ENCODE results near the gene PTH2.
"Not testable (repeated sequence)": the region's sequence is repeated elsewhere in the genome, so short reads cannot be mapped to it uniquely, and the experiment has no call there.

PTH2 gene

DNA sequence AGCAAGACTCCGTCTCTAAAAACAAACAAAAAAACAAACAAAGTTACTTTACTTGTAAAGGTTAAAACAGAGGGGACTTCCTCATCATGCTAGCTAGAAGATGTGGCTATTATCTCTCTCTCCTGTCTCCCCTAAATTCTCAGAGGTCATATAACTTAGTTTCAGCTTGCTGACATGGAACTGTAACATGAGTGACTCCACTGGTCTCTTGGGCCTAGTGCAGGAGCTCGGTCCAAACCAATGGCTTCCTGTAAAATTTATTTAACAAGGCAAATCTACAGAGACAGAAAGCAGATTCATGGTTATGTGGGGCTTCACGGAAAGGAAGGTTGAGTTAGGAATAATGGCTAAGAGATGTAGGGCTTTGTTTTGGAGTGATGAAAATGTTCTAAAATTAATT is 44.7 kb downstream of the PTH2 start:
- Histone ChIP-seq H3K4me3 (ENCODE audit: low read length in 2 of 2) (no peak overlapping the region), H3K27me3 (ENCODE audit: control insufficient read depth in 1 of 2, insufficient read depth in 2 of 2, low read length in 2 of 2) (no peaks in the 10 kb centered on the region), H3K4me1 (ENCODE audit: control insufficient read depth, insufficient read depth, low read length) (no peaks in the 10 kb centered on the region), H3K36me3 (ENCODE audit: control insufficient read depth in 2 of 2, insufficient read depth in 2 of 2, low read length in 2 of 2) (no peaks in the 10 kb centered on the region), H3K9ac (ENCODE audit: low read length in 2 of 2) (no peak overlapping the region), H3K27ac (ENCODE audit: low read length) (no peak overlapping the region), H3K9me3 (ENCODE audit: control insufficient read depth in 2 of 2, low read length in 2 of 2) (peaks cover 3 to 5% of the 10 kb centered on the region in 2 donors)

GRCh38 chr19:49374665-49375434 is 48.4 kb downstream of the PTH2 start:
- H3K9me3 ChIP-seq (ENCODE audit: control insufficient read depth in 2 of 2, low read length in 2 of 2) = peaks cover 0 to 5% of the 10 kb centered on the region in 2 donors

DNA sequence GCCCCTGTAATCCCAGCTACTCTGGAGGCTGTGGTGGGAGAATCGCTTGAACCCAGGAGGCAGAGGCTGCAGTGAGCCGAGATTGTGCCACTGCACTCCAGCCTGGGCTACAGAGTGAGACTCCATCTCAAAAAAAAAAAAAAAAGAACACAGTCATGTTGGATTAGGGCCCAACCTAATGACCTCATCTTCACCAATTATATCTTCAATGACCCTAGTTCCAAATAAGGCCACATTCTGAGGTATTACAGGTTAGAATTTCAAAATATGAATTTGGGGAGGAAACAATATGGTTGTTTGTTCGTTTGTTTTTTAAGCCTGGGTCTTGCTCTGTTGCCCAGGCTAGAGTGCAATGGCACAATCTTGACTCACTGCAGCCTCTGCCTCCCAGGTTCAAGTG is 50.1 kb downstream of the PTH2 start:
- H3K27me3 ChIP-seq (ENCODE audit: control insufficient read depth in 1 of 2, insufficient read depth in 2 of 2, low read length in 2 of 2); H3K4me1 ChIP-seq (ENCODE audit: control insufficient read depth, insufficient read depth, low read length); H3K4me3 ChIP-seq (ENCODE audit: low read length in 2 of 2); H3K27ac ChIP-seq (ENCODE audit: low read length); H3K36me3 ChIP-seq (ENCODE audit: control insufficient read depth in 2 of 2, insufficient read depth in 2 of 2, low read length in 2 of 2); H3K9ac ChIP-seq (ENCODE audit: low read length in 2 of 2): not testable (repeated sequence)
- H3K9me3 ChIP-seq (ENCODE audit: control insufficient read depth in 2 of 2, low read length in 2 of 2) = peaks cover 2 to 15% of the 10 kb centered on the region in 2 donors

More at GRCh38 chr19:49374665-49375434, 48.4 kb downstream of the PTH2 start:
- H3K9ac ChIP-seq (ENCODE audit: low read length in 2 of 2) = no peak overlapping the region
- no peaks in the 10 kb centered on the region for H3K4me1 ChIP-seq (ENCODE audit: control insufficient read depth, insufficient read depth, low read length)
- H3K27ac ChIP-seq (ENCODE audit: low read length) = no peak overlapping the region
- H3K36me3 ChIP-seq (ENCODE audit: control insufficient read depth in 2 of 2, insufficient read depth in 2 of 2, low read length in 2 of 2) = no peaks in the 10 kb centered on the region
- H3K4me3 ChIP-seq (ENCODE audit: low read length in 2 of 2) = no peak overlapping the region
- H3K27me3 ChIP-seq (ENCODE audit: control insufficient read depth in 1 of 2, insufficient read depth in 2 of 2, low read length in 2 of 2) = no peaks in the 10 kb centered on the region

All from stomach smooth muscle (tissue), 2 donors.